Thyroid gland (tissue), 4 donors: ENCODE results near the gene DOCK10.

ENCODE experiments used
- CTCF ChIP-seq, 6 experiments: fragments of 200-600 bp in 3 of 6; fragments of 450-650 bp in 3 of 6; sonication (generic) in 3 of 6; IDR thresholded peaks; one replicate each; pipeline ENCODE4 v1.5.1; 2016 to 2019; ENCODE audit warnings: antibody characterized with exemption in 6 of 6, mild to moderate bottlenecking in 2 of 6, inconsistent platforms in 1 of 6, moderate library complexity in 1 of 6
- POLR2A ChIP-seq, 2 donors: fragments of 450-650 bp; IDR thresholded peaks; one replicate each; pipeline ENCODE4 v1.6.1; 2017; ENCODE audit warnings: antibody characterized with exemption in 2 of 2, mild to moderate bottlenecking in 2 of 2, moderate library complexity in 1 of 2

- TF ChIP-seq CTCF (IDR thresholded peaks at IDR 0.05), result no peak
- no peak for TF ChIP-seq POLR2A (IDR thresholded peaks at IDR 0.05)
These were observed 4.1 kb downstream of the DOCK10 start for GRCh38 chr2:225038231-225038523.
